IPS-15b (cell line): ENCODE data around the gene SLC9A3.
"Not testable (repeated sequence)": the region's sequence is repeated elsewhere in the genome, so short reads cannot be mapped to it uniquely, and the experiment has no call there.

Experiments used
- H3K27me3 ChIP-seq: one replicate; pipeline ENCODE4 v1.6.1; 2013; ENCODE audit warnings: low read length; ENCODE audit not compliant: control insufficient read depth, insufficient read depth
- H3K36me3 ChIP-seq: one replicate; pipeline ENCODE4 v1.6.1; 2013; ENCODE audit warnings: low read length; ENCODE audit not compliant: control insufficient read depth, insufficient read depth
- H3K4me1 ChIP-seq: one replicate; pipeline ENCODE4 v1.6.1; 2013; ENCODE audit warnings: mild to moderate bottlenecking, low read length; ENCODE audit not compliant: control insufficient read depth, insufficient read depth
- H3K4me3 ChIP-seq: one replicate; pipeline ENCODE4 v1.5.1; 2013; ENCODE audit warnings: low read depth, low read length
- H3K9ac ChIP-seq: one replicate; pipeline ENCODE4 v1.6.1; 2013; ENCODE audit warnings: low read depth, mild to moderate bottlenecking, low read length
- H3K9me3 ChIP-seq: one replicate; pipeline ENCODE4 v1.6.1; 2013; ENCODE audit warnings: mild to moderate bottlenecking, low read length; ENCODE audit not compliant: control insufficient read depth, insufficient read depth

SLC9A3 gene

DNA sequence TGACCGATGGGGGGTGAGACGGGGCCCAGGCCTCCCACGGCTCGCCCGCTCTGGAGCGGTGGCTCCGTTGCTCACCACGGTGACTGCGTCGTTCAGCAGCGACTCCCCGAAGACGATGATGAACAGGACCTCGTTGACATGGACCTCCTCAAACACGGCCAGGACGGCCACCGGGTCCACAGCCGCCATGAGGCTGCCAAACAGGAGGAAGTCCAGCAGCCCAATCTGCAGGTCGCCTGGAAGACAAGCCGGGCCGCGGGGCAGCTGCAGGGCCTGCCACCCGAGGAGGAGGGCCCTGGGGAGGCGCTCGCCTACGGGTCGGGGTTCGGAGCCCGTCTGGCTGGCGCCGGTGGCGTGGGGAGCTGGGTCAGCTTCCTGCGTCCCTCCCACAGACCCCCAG, 36.0 kb downstream of the SLC9A3 start:
- no peaks in the 10 kb centered on the region for H3K9me3 ChIP-seq
- no peaks in the 10 kb centered on the region for H3K4me1 ChIP-seq
- H3K27me3 ChIP-seq: no peaks in the 10 kb centered on the region
- H3K36me3 ChIP-seq: no peaks in the 10 kb centered on the region
- no peak overlapping the region for H3K4me3 ChIP-seq
- H3K9ac ChIP-seq: no peak overlapping the region

GRCh38 chr5:486597-486996, 37.7 kb downstream of the SLC9A3 start:
- H3K9me3 ChIP-seq, H3K4me1 ChIP-seq, H3K4me3 ChIP-seq, H3K36me3 ChIP-seq, H3K27me3 ChIP-seq, H3K9ac ChIP-seq: not testable (repeated sequence)

DNA sequence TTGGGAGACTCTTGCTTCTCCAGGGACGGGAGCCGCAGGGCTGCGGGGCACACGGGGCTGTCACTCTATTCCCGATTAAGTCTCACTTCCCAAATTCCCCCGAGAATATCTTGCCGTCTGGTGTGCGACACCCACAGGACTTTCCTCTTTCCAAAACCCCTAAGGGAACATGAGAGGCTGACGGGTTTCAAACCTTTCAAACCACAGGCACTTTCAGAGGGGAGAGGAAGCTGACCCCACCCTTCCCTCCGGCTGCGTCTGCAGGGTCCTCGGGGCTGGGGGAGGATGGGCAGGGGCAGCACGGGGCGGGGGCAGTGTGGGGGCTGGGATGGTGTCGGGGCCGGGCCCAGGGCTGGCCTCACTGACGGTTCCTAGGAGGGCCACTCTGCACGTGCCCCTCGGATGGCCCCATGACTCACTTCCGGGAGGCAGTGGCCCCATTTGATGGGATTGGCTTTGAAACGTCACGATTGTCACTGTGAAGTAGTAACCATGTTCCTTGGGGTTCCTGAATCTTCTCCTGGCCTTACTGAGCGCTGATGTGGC, 38.2 kb downstream of the SLC9A3 start:
- H3K4me3 ChIP-seq: no peak overlapping the region
- no peaks in the 10 kb centered on the region for H3K9me3 ChIP-seq
- no peaks in the 10 kb centered on the region for H3K4me1 ChIP-seq
- H3K36me3 ChIP-seq: no peaks in the 10 kb centered on the region
- H3K9ac ChIP-seq: no peak overlapping the region
- no peaks in the 10 kb centered on the region for H3K27me3 ChIP-seq

- no peaks in the 10 kb centered on the region for H3K4me1 ChIP-seq
- H3K9ac ChIP-seq: no peak overlapping the region
- no peaks in the 10 kb centered on the region for H3K36me3 ChIP-seq
- no peaks in the 10 kb centered on the region for H3K27me3 ChIP-seq
- H3K9me3 ChIP-seq: no peaks in the 10 kb centered on the region
- H3K4me3 ChIP-seq: no peak overlapping the region
Measured at GRCh38 chr5:485113-485945, 38.9 kb downstream of the SLC9A3 start.

GRCh38 chr5:484556-484955, 39.7 kb downstream of the SLC9A3 start:
- Histone ChIP-seq H3K4me1 (no peaks in the 10 kb centered on the region), H3K4me3 (no peak overlapping the region), H3K27me3 (no peaks in the 10 kb centered on the region), H3K9ac (no peak overlapping the region), H3K36me3 (no peaks in the 10 kb centered on the region), H3K9me3 (no peaks in the 10 kb centered on the region)

DNA sequence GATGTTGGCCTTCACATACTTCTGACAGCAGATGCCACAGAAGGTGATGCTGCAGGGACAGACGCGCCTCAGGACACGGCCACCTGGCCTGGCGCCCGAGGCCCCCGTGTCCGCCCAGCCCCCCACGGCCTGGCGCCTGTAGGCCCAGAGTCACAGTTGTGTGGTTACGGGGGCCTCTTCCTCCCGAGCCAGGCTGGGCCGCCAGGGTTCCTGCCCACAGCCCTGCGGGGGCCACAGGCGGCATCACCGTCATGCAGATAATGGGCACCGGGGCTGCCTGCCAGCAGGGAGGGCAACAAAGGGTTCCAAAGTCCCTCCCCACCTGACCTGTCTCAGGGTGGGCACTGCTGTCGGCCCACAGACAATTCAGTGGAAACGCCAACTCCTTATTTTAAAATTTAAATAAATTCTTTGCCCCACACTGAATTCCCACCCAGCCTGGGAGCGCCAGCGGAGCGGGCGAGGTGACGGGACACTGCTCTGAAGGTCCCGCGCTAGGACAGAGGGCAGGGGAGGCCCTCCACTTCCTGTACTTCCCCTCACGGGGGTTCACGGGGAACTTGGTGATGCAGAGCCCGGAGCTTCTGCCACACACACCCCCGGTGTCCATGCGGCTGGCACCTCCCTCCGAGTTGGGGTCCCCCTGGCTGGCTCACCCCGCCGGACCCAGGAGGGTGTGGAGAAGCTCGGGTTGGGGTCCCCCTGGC, 40.7 kb downstream of the SLC9A3 start:
- H3K27me3 ChIP-seq: no peaks in the 10 kb centered on the region
- no peak overlapping the region for H3K4me3 ChIP-seq
- no peaks in the 10 kb centered on the region for H3K9me3 ChIP-seq
- H3K9ac ChIP-seq: no peak overlapping the region
- H3K4me1 ChIP-seq: no peaks in the 10 kb centered on the region
- H3K36me3 ChIP-seq: no peaks in the 10 kb centered on the region

GRCh38 chr5:483011-483410, 41.2 kb downstream of the SLC9A3 start:
- Histone ChIP-seq H3K9me3 (no peaks in the 10 kb centered on the region), H3K4me1 (no peaks in the 10 kb centered on the region), H3K36me3 (no peaks in the 10 kb centered on the region), H3K27me3 (no peaks in the 10 kb centered on the region), H3K4me3 (no peak overlapping the region), H3K9ac (no peak overlapping the region)

DNA sequence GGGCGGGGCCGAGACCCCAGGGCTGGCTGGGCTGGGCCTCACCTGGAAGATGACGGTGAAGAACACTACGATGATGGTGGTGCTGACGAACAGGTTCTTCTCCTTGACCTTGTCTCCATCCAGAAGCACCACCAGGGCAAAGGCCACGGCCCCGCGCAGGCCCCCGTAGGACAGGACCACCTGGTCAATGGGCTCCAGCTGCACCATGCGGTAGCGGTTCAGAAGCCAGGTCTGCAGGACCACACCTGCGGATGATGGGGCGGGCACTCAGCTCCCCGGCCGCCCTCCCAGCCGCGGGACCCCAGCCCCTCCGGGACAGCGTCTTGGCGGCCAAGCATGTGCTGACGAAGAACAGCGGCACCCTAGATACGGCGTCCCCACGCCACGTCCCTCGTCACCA, 41.7 kb downstream of the SLC9A3 start:
- Histone ChIP-seq H3K4me1 (no peaks in the 10 kb centered on the region), H3K9me3 (no peaks in the 10 kb centered on the region), H3K9ac (no peak overlapping the region), H3K4me3 (no peak overlapping the region), H3K36me3 (no peaks in the 10 kb centered on the region), H3K27me3 (no peaks in the 10 kb centered on the region)

DNA sequence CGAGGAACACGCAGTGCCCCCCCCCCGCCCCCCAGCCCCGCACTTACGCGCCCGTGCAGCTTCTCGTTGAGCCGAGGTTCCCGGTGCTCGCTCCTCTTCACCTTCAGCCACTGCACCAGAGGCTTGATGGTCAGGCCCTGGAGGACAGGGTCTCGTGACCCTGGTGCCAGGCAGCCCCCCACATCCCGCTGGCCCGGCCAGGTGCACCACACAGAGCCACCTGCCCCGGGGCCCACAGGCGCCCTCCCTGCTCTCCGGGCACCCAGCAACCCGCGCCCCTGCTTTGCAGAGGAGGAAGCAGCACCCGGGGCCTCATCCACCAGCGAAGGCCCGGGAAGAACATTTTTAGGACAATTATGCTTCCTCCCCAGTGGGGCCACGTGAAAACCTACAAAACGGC, 42.2 kb downstream of the SLC9A3 start:
- H3K36me3 ChIP-seq: peaks cover 1% of the 10 kb centered on the region
- no peaks in the 10 kb centered on the region for H3K4me1 ChIP-seq

DNA sequence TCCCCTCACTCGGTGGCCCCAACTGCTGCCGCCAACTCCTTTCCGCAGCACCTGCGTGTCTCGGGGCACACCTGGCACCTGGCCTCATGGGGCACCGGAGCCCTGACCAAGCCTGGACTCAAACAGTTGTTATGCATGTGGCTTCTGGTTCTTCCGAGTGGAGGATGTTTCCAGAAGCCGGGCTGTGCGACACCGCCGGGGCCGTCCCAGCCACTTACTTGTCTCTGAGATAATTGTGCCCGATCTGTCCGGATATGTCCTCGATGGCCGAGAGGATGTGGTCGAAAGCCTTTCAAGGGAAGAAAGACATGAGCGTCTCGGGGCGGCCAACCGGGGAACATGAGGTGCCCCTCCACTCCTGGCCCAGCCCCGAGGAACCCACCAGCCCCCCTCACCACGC, 42.9 kb downstream of the SLC9A3 start:
- H3K36me3 ChIP-seq: peaks cover 3% of the 10 kb centered on the region
- no peaks in the 10 kb centered on the region for H3K27me3 ChIP-seq
- no peak overlapping the region for H3K4me3 ChIP-seq
- H3K4me1 ChIP-seq: no peaks in the 10 kb centered on the region
- no peak overlapping the region for H3K9ac ChIP-seq
- H3K9me3 ChIP-seq: no peaks in the 10 kb centered on the region

More for the DNA sequence above, 42.2 kb downstream of the SLC9A3 start:
- Histone ChIP-seq H3K9me3 (no peaks in the 10 kb centered on the region), H3K27me3 (no peaks in the 10 kb centered on the region), H3K4me3 (no peak overlapping the region), H3K9ac (no peak overlapping the region)

GRCh38 chr5:479566-480319, 44.5 kb downstream of the SLC9A3 start:
- Histone ChIP-seq H3K9ac (no peak overlapping the region), H3K36me3 (peaks cover 3% of the 10 kb centered on the region), H3K27me3 (peaks cover 14% of the 10 kb centered on the region), H3K9me3 (no peaks in the 10 kb centered on the region), H3K4me1 (no peaks in the 10 kb centered on the region), H3K4me3 (no peak overlapping the region)
